HepG2 (cell line): Measurements from ENCODE around the gene HMBS. TPM values are rescaled to one million over a fixed set of nuclear protein-coding genes. Genes with fewer than 3 reads are reported as not detected.

Experiments
- CHD2 ChIP-seq: IDR thresholded peaks from 2 replicates; pipeline ENCODE4 v1.6.1; 2011; ENCODE audit warnings: low read depth, low read length, improper control_type of control experiment
- PAX8 ChIP-seq: sonication (generic); formaldehyde crosslinking; IDR thresholded peaks from 2 replicates; pipeline ENCODE4 v1.8.0; 2022; ENCODE audit warnings: mild to moderate bottlenecking, missing genetic modification reagents, borderline replicate concordance
- POGZ ChIP-seq: sonication (generic); formaldehyde crosslinking; IDR thresholded peaks from 2 replicates; pipeline ENCODE4 v1.4.0; 2020; ENCODE audit warnings: mild to moderate bottlenecking, missing genetic modification reagents
- POLR2AphosphoS5 ChIP-seq: IDR thresholded peaks from 2 replicates; pipeline ENCODE4 v1.6.1; 2012; ENCODE audit warnings: low read depth, low read length
- ZIK1 ChIP-seq: sonication (generic); formaldehyde crosslinking; IDR thresholded peaks from 2 replicates; pipeline ENCODE4 v1.5.0; 2020; ENCODE audit warnings: mild to moderate bottlenecking, low read depth, missing genetic modification reagents, borderline replicate concordance
- ZNF619 ChIP-seq: sonication (generic); formaldehyde crosslinking; IDR thresholded peaks from 2 replicates; pipeline ENCODE4 v1.4.0; 2020; ENCODE audit warnings: mild to moderate bottlenecking, missing genetic modification reagents
- ZNF891 ChIP-seq: sonication (generic); formaldehyde crosslinking; IDR thresholded peaks from 2 replicates; pipeline ENCODE4 v1.5.0; 2020; ENCODE audit warnings: mild to moderate bottlenecking, missing genetic modification reagents
- polyA plus RNA-seq, 8 experiments: library from polyadenylated mRNA; depleted of rRNA in 3 of 8; stranded (reverse) in 7 of 8; unstranded in 1 of 8; fragments of >200 nt; fragmentation: Illumina TruSeq in 4 of 8; extraction: Trizol in 4 of 8; gene quantifications; 2 replicates each; pipeline versions ENCODE4 v1.2.1 to v1.2.3, GENCODE V29; 2011 to 2016; ENCODE audit warnings: low read depth in 4 of 8, missing spikeins in 1 of 8, mixed read lengths in 1 of 8; ENCODE audit not compliant: insufficient read depth in 1 of 8
- total RNA-seq, 5 experiments: library from RNA; depleted of rRNA; stranded (reverse); fragments of >200 nt; fragmentation: Illumina TruSeq; extraction: Trizol; gene quantifications; 2 replicates each; pipeline ENCODE4 v1.2.3, GENCODE V29; 2016; ENCODE audit warnings: low read depth in 1 of 5
- TF ChIP-seq, protein P1 (sequence below): sonication (generic); formaldehyde crosslinking; IDR thresholded peaks from 2 replicates; pipeline ENCODE4 v1.8.0; 2023; ENCODE audit warnings: mild to moderate bottlenecking, missing genetic modification reagents
- TF ChIP-seq, protein P2 (sequence below): sonication (generic); formaldehyde crosslinking; IDR thresholded peaks from 2 replicates; pipeline ENCODE4 v1.5.1; 2020; ENCODE audit warnings: missing genetic modification reagents, mild to moderate bottlenecking, borderline replicate concordance
- TF ChIP-seq, protein P3 (sequence below): sonication (generic); formaldehyde crosslinking; IDR thresholded peaks from 2 replicates; pipeline ENCODE4 v1.4.0; 2020; ENCODE audit warnings: missing genetic modification reagents, borderline replicate concordance
- TF ChIP-seq, protein P4 (sequence below): sonication (generic); formaldehyde crosslinking; IDR thresholded peaks from 2 replicates; pipeline ENCODE4 v1.5.1; 2020; ENCODE audit warnings: mild to moderate bottlenecking, moderate library complexity, missing genetic modification reagents
- TF ChIP-seq, protein P5 (sequence below): IDR thresholded peaks from 2 replicates; pipeline ENCODE4 v1.6.1; 2016; ENCODE audit warnings: low read depth, control low read depth

HMBS gene
- total and polyA plus RNA-seq, 2 of the 13 experiments (the other 11 are each of a cell fraction or from before 2014, with no cell fraction given), result 9.4 to 46.9 TPM

DNA sequence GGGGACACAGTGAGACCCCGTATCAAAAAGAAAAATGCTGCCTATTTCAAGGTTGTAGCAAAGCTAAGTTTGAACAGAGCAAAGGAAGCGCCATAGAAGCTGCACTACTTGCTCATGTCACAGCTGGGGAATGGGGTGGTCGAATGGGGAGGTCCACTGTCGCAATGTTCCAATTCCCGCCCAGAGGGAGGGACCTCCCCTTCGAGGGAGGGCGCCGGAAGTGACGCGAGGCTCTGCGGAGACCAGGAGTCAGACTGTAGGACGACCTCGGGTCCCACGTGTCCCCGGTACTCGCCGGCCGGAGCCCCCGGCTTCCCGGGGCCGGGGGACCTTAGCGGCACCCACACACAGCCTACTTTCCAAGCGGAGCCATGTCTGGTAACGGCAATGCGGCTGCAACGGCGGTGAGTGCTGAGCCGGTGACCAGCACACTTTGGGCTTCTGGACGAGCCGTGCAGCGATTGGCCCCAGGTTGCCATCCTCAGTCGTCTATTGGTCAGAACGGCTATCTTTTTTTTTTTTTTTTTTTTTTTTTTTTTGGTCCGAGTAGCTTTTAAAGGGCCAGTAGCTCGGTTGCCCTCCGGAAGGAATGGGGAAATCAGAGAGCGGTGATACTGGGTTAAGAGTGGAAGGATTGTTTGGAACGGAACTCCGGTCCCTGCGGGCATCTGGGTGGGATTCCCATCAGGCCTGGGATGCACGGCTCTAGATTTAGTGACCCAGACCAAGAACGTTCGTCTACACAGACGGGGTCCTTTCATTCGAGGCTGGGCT, at the start of gene HMBS (continued):
- peak; percentile 80 for TF ChIP-seq POLR2AphosphoS5
- peak; percentile 78; the same call in 1 of the 2 replicates for TF ChIP-seq ZIK1 (CRISPR knock-in tag)
- TF ChIP-seq, protein P1, sequence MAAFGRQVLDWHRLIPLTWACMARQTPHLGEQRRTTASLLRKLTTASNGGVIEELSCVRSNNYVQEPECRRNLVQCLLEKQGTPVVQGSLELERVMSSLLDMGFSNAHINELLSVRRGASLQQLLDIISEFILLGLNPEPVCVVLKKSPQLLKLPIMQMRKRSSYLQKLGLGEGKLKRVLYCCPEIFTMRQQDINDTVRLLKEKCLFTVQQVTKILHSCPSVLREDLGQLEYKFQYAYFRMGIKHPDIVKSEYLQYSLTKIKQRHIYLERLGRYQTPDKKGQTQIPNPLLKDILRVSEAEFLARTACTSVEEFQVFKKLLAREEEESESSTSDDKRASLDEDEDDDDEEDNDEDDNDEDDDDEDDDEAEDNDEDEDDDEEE (CRISPR knock-in tag), result no peak
- TF ChIP-seq, protein P2, sequence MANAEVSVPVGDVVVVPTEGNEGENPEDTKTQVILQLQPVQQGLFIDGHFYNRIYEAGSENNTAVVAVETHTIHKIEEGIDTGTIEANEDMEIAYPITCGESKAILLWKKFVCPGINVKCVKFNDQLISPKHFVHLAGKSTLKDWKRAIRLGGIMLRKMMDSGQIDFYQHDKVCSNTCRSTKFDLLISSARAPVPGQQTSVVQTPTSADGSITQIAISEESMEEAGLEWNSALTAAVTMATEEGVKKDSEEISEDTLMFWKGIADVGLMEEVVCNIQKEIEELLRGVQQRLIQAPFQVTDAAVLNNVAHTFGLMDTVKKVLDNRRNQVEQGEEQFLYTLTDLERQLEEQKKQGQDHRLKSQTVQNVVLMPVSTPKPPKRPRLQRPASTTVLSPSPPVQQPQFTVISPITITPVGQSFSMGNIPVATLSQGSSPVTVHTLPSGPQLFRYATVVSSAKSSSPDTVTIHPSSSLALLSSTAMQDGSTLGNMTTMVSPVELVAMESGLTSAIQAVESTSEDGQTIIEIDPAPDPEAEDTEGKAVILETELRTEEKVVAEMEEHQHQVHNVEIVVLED (CRISPR knock-in tag), result 0 out of 2 replicates have a peak, but pooled peaks have one; percentile 44
- 0 out of 2 replicates have a peak, but pooled peaks have one; percentile 59 for TF ChIP-seq PAX8 (CRISPR knock-in tag)
- TF ChIP-seq, protein P3, sequence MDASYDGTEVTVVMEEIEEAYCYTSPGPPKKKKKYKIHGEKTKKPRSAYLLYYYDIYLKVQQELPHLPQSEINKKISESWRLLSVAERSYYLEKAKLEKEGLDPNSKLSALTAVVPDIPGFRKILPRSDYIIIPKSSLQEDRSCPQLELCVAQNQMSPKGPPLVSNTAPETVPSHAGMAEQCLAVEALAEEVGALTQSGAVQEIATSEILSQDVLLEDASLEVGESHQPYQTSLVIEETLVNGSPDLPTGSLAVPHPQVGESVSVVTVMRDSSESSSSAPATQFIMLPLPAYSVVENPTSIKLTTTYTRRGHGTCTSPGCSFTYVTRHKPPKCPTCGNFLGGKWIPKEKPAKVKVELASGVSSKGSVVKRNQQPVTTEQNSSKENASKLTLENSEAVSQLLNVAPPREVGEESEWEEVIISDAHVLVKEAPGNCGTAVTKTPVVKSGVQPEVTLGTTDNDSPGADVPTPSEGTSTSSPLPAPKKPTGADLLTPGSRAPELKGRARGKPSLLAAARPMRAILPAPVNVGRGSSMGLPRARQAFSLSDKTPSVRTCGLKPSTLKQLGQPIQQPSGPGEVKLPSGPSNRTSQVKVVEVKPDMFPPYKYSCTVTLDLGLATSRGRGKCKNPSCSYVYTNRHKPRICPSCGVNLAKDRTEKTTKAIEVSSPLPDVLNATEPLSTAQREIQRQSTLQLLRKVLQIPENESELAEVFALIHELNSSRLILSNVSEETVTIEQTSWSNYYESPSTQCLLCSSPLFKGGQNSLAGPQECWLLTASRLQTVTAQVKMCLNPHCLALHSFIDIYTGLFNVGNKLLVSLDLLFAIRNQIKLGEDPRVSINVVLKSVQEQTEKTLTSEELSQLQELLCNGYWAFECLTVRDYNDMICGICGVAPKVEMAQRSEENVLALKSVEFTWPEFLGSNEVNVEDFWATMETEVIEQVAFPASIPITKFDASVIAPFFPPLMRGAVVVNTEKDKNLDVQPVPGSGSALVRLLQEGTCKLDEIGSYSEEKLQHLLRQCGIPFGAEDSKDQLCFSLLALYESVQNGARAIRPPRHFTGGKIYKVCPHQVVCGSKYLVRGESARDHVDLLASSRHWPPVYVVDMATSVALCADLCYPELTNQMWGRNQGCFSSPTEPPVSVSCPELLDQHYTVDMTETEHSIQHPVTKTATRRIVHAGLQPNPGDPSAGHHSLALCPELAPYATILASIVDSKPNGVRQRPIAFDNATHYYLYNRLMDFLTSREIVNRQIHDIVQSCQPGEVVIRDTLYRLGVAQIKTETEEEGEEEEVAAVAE, result peak; percentile 83
- TF ChIP-seq POGZ (CRISPR knock-in tag), result peak; percentile 75; the same call in 1 of the 2 replicates
- no peak for TF ChIP-seq ZNF891 (CRISPR knock-in tag)
- TF ChIP-seq CHD2, result 0 out of 2 replicates have a peak, but pooled peaks have one; percentile 10
- TF ChIP-seq ZNF619, result 0 out of 2 replicates have a peak, but pooled peaks have one; percentile 30
- TF ChIP-seq, protein P4, sequence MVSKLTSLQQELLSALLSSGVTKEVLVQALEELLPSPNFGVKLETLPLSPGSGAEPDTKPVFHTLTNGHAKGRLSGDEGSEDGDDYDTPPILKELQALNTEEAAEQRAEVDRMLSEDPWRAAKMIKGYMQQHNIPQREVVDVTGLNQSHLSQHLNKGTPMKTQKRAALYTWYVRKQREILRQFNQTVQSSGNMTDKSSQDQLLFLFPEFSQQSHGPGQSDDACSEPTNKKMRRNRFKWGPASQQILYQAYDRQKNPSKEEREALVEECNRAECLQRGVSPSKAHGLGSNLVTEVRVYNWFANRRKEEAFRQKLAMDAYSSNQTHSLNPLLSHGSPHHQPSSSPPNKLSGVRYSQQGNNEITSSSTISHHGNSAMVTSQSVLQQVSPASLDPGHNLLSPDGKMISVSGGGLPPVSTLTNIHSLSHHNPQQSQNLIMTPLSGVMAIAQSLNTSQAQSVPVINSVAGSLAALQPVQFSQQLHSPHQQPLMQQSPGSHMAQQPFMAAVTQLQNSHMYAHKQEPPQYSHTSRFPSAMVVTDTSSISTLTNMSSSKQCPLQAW (CRISPR knock-in tag), result peak; percentile 78
- TF ChIP-seq, protein P5, sequence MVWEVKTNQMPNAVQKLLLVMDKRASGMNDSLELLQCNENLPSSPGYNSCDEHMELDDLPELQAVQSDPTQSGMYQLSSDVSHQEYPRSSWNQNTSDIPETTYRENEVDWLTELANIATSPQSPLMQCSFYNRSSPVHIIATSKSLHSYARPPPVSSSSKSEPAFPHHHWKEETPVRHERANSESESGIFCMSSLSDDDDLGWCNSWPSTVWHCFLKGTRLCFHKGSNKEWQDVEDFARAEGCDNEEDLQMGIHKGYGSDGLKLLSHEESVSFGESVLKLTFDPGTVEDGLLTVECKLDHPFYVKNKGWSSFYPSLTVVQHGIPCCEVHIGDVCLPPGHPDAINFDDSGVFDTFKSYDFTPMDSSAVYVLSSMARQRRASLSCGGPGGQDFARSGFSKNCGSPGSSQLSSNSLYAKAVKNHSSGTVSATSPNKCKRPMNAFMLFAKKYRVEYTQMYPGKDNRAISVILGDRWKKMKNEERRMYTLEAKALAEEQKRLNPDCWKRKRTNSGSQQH (CRISPR knock-in tag), result peak; percentile 55; the same call in 1 of the 2 replicates
